Hepatocyte (in vitro differentiated cells): ENCODE data around the gene AGAP1. TPM values are rescaled to one million over a fixed set of nuclear protein-coding genes. Genes with fewer than 3 reads are reported as not detected.

Experiments
- DNase-seq: peaks from one replicate; pipeline ENCODE4 v3.0.0-alpha.2; 2016; ENCODE audit warnings: low spot score
- H2AFZ ChIP-seq: fragments of 200-600 bp; sonication (generic); 2 replicates; pipeline ENCODE4 v1.6.0; 2016; ENCODE audit warnings: antibody characterized with exemption, mild to moderate bottlenecking
- H3K27ac ChIP-seq: fragments of 200-600 bp; sonication (generic); 2 replicates; pipeline ENCODE4 v1.5.1; 2016; ENCODE audit warnings: mild to moderate bottlenecking
- H3K27me3 ChIP-seq: fragments of 200-600 bp; sonication (generic); 2 replicates; pipeline ENCODE4 v1.6.1; 2016
- H3K36me3 ChIP-seq: fragments of 200-600 bp; sonication (generic); replicated peaks from 2 replicates; pipeline ENCODE4 v1.5.1; 2016; ENCODE audit warnings: low read depth; ENCODE audit not compliant: insufficient read depth
- H3K4me1 ChIP-seq: fragments of 200-600 bp; sonication (generic); 2 replicates; pipeline ENCODE4 v1.5.1; 2016; ENCODE audit warnings: mild to moderate bottlenecking, moderate library complexity; ENCODE audit not compliant: insufficient read depth
- H3K4me2 ChIP-seq: fragments of 200-600 bp; sonication (generic); 2 replicates; pipeline ENCODE4 v1.6.0; 2016
- H3K4me3 ChIP-seq: fragments of 200-600 bp; sonication (generic); 2 replicates; pipeline ENCODE4 v1.5.1; 2016; ENCODE audit warnings: mild to moderate bottlenecking
- H3K79me2 ChIP-seq: fragments of 200-600 bp; sonication (generic); 2 replicates; pipeline ENCODE4 v1.6.0; 2017; ENCODE audit warnings: mild to moderate bottlenecking
- H3K9me2 ChIP-seq: fragments of 200-600 bp; sonication (generic); replicated peaks from 2 replicates; pipeline ENCODE4 v1.6.0; 2017; ENCODE audit warnings: mild to moderate bottlenecking; ENCODE audit not compliant: insufficient read depth
- H3K9me3 ChIP-seq: fragments of 200-600 bp; sonication (generic); 2 replicates; pipeline ENCODE4 v1.5.1; 2016; ENCODE audit warnings: low read depth, mild to moderate bottlenecking
- H4K20me1 ChIP-seq: fragments of 200-600 bp; sonication (generic); 2 replicates; pipeline ENCODE4 v1.6.0; 2016; ENCODE audit warnings: mild to moderate bottlenecking; ENCODE audit not compliant: insufficient read depth, poor library complexity, severe bottlenecking
- CTCF ChIP-seq: fragments of 200-600 bp; sonication (generic); IDR thresholded peaks from 2 replicates; pipeline ENCODE4 v1.5.1; 2016; ENCODE audit warnings: antibody characterized with exemption, mild to moderate bottlenecking; ENCODE audit not compliant: poor library complexity
- EZH2 ChIP-seq: fragments of 200-600 bp; sonication (generic); IDR thresholded peaks from 2 replicates; pipeline ENCODE4 v1.6.1; 2016; ENCODE audit warnings: antibody characterized with exemption, mild to moderate bottlenecking, borderline replicate concordance
- EZH2phosphoT487 ChIP-seq: fragments of 200-600 bp; sonication (generic); IDR thresholded peaks from one replicate; pipeline ENCODE4 v1.6.1; 2018; ENCODE audit warnings: antibody characterized with exemption, mild to moderate bottlenecking, low read depth, moderate library complexity; ENCODE audit not compliant: unreplicated experiment, severe bottlenecking
- WGBS: methylation state at CpG from one replicate; pipeline ENCODE4 v1.1.6; 2016; ENCODE audit warnings: low lambda C conversion rate; ENCODE audit errors: missing lambda C conversion rate; 5-methylcytosine and 5-hydroxymethylcytosine counted together
- polyA plus RNA-seq: library from polyadenylated mRNA; unstranded; fragments of >200 nt; fragmentation: Nextera tagmentation; extraction: Ambion mirVana; gene quantifications from 2 replicates; pipeline ENCODE4 v1.2.1, GENCODE V29; 2016
- total RNA-seq: library from RNA; depleted of rRNA; stranded (reverse); fragments of >200 nt; gene quantifications from 2 replicates; pipeline ENCODE4 v1.2.3, GENCODE V29; 2014

AGAP1 gene
- total and polyA plus RNA-seq, 2 experiments from 2014 or later, result 12.1 to 20.0 TPM

GRCh38 chr2:235812185-235812665 is 318.4 kb downstream of the AGAP1 start:
- Histone ChIP-seq H3K4me3 (no peak overlapping the region), H3K79me2 (no peaks in the 10 kb centered on the region), H3K9me2 (no peaks in the 10 kb centered on the region), H3K9me3 (no peaks in the 10 kb centered on the region), H4K20me1 (no peaks in the 10 kb centered on the region), H3K27ac (no peak overlapping the region), H2AFZ (no peak overlapping the region), H3K4me2 (no peak overlapping the region), H3K27me3 (no peaks in the 10 kb centered on the region), H3K36me3 (no peaks in the 10 kb centered on the region), H3K4me1 (no peaks in the 10 kb centered on the region)
- no peak for TF ChIP-seq CTCF
- TF ChIP-seq EZH2phosphoT487, result no peak
- no peak for TF ChIP-seq EZH2
- 92% methylated on average over 18 of the region's 18 CpGs for WGBS
- no peak for DNase-seq

GRCh38 chr2:235813398-235813797 is 319.6 kb downstream of the AGAP1 start:
- WGBS, result 98% methylated on average over 12 of the region's 12 CpGs
- no peak for TF ChIP-seq CTCF
- TF ChIP-seq EZH2, result no peak
- TF ChIP-seq EZH2phosphoT487, result no peak
- no peaks in the 10 kb centered on the region for H3K4me1 ChIP-seq
- H3K4me3 ChIP-seq, result no peak overlapping the region
- no peaks in the 10 kb centered on the region for H3K27me3 ChIP-seq
- H3K9me3 ChIP-seq, result no peaks in the 10 kb centered on the region
- no peak overlapping the region for H2AFZ ChIP-seq
- no peak for DNase-seq
- H3K36me3 ChIP-seq, result no peaks in the 10 kb centered on the region
- no peaks in the 10 kb centered on the region for H3K9me2 ChIP-seq
- H3K27ac ChIP-seq, result no peak overlapping the region
- H4K20me1 ChIP-seq, result no peaks in the 10 kb centered on the region
- no peak overlapping the region for H3K4me2 ChIP-seq
- H3K79me2 ChIP-seq, result no peaks in the 10 kb centered on the region

GRCh38 chr2:235820571-235820970 is 326.7 kb downstream of the AGAP1 start:
- Histone ChIP-seq H3K9me3 (no peaks in the 10 kb centered on the region), H3K36me3 (no peaks in the 10 kb centered on the region), H3K4me2 (no peak overlapping the region), H3K27me3 (no peaks in the 10 kb centered on the region), H3K4me1 (no peaks in the 10 kb centered on the region), H2AFZ (no peak overlapping the region), H3K4me3 (no peak overlapping the region), H3K9me2 (no peaks in the 10 kb centered on the region), H3K79me2 (no peaks in the 10 kb centered on the region), H4K20me1 (no peaks in the 10 kb centered on the region), H3K27ac (no peak overlapping the region)
- DNase-seq, result no peak
- TF ChIP-seq EZH2 (no peak), CTCF (no peak), EZH2phosphoT487 (no peak)
- WGBS, result 73% methylated on average over 2 of the region's 2 CpGs

GRCh38 chr2:235824331-235824730 is 330.5 kb downstream of the AGAP1 start:
- 92% methylated on average over 3 of the region's 3 CpGs for WGBS
- no peak overlapping the region for H3K4me2 ChIP-seq

More at GRCh38 chr2:235824331-235824730, 330.5 kb downstream of the AGAP1 start:
- Histone ChIP-seq H3K4me1 (no peaks in the 10 kb centered on the region), H2AFZ (no peak overlapping the region), H3K79me2 (no peaks in the 10 kb centered on the region), H4K20me1 (no peaks in the 10 kb centered on the region), H3K4me3 (no peak overlapping the region), H3K27me3 (no peaks in the 10 kb centered on the region), H3K9me2 (no peaks in the 10 kb centered on the region), H3K36me3 (no peaks in the 10 kb centered on the region), H3K27ac (no peak overlapping the region), H3K9me3 (no peaks in the 10 kb centered on the region)
- no peak for TF ChIP-seq EZH2phosphoT487
- no peak for TF ChIP-seq EZH2
- no peak for TF ChIP-seq CTCF
- DNase-seq, result no peak
